22Rv1 (cell line): ENCODE measurements around the gene FGGY.

ENCODE experiments used
- CTCF ChIP-seq: fragments of 450-650 bp; IDR thresholded peaks from 2 replicates; pipeline ENCODE4 v1.5.1; 2017; ENCODE audit warnings: mild to moderate bottlenecking
- ZFX ChIP-seq: fragments of 450-650 bp; IDR thresholded peaks from 2 replicates; pipeline ENCODE4 v1.6.1; 2017; ENCODE audit warnings: antibody characterized with exemption, borderline replicate concordance

DNA sequence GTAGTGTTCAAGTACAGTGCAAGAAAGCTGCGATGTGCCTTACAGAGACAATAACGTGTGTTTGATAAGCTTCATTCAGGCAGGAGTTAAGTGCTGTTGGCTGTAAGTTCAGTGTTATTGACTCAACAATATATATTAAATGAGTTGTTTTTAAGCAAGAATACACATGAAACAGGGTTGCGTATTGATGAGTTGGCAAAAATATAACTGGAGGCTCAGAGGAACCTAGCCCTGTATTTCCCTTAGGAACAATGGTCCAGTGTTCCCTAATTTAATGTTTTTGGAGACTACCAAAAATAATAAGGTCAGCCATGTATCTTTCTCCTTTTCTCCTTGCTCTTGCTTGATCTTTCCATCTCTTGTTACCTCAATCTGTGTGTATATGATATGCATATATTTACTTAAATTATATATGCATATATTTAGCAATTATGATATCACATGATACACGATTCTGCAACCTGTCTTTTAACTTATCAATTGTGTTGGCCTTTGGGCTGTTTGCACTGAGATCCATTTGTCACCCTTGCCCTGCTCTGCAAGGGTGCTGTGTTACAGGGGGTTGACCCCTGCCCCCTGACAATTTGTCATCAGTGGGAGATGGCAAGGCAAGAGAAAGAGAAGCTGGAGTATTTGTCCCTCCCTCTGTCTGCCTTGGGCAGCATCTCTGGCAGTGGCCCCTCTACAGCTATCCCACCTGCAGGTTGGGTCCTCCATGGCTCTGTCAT is 109.7 kb downstream of the FGGY start:
- TF ChIP-seq CTCF (no peak), ZFX (no peak)
